HG03025 (cell line): ENCODE results near the gene RALGPS2.

Source experiments
- ATAC-seq: cut with Tn5 transposase; IDR thresholded peaks from one replicate; pipeline ENCODE4 v1.9.1; 2021; ENCODE audit warnings: mild to moderate bottlenecking, moderate library complexity; ENCODE audit not compliant: unreplicated experiment, low FRiP score

RALGPS2 gene

DNA sequence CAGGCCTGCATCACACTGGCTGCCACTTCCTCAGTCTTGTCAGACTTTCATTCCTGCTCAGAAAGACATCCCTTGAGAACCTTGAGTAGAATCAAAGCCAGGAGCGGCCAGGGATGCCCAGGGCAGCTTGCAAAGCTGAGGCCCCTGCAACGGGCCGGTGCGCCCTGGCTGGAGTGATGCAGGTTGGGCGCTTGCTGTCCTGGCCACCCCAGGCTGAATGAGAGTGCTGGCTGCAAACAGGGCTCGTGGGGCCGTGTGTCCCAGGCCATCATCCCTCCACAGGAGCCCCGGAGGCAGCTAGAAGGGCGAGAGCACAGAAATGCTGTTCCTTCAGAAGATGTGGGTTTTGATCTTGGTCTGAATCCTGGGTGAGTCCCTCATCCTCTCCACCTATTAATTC is 233.4 kb downstream of the RALGPS2 start:
- no peak for ATAC-seq

DNA sequence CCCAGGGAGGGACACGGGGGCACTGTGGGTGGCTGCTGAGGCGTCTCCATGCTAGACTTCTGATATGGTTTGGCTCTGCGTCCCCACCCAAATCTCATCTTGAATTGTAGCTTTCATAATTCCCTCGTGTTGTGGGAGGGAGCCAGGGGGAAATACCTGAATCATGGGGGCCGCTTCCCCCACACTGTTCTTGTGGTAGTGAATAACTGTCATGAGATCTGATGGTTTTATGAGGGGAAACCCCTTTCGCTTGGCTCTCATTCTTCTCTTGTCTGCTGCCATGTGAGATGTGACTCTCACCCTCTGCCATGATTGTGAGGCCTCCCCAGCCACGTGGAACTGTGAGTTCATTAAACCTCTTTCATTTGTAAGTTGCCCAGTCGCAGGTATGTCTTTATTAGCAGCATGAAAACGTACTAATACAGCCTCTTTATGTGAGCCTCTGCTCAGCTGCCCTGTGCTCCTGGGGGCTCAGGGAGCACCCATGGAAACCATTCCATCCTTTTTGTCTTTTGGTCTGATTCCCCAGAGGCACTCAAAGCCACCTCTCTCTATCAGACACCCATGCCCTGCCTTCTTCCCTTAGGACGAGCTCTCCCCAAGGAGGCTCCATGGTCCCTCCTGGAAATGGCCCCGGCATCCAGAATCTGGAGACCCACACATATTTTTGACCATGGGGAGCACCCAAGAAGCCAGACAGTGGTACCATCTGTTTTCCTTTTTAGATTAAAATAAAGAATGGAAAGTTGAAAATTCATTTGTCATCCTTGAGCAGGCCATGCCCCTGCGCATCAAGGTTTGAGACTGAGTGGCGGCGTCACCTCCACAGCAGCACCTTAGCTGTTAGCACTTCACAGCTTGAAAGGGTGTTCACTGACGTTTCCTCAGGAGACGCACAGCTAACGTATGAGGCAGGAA is 234.8 kb downstream of the RALGPS2 start:
- no peak for ATAC-seq

DNA sequence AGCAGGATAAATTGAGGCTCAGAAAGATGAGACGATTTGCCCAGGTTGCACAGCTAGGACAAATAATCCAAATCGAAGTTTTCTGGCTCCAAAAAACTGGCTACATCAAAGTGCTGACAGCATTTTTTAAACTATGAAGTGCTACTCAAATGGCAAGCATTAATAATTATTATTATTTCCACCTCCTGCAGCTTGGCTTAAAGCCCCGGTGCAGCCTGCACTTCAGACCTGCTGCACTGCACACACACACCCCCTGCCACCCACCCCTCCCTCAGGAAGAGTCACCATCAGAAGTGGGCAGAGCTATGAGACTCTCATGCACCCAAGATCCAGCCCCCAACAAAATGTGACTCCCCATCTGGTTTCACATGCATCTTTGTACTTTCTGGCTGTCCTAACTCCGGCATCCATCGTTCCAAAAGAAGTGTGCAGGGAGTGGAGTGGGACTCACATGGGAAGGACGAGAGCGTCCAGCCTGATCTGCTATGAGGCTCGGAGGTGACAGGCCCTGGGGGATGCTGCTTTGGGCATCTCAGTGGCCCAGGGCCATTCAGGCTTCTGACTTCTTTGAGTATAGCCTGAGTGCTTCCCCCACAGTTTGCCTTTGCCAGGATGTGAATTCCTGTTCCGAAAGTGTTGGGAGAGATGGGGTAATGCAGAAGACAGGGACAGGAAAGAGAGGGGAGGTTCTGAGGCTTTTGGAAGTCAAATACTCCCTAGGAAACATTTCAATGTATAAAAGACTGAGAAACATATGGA is 235.6 kb downstream of the RALGPS2 start:
- no peak for ATAC-seq

DNA sequence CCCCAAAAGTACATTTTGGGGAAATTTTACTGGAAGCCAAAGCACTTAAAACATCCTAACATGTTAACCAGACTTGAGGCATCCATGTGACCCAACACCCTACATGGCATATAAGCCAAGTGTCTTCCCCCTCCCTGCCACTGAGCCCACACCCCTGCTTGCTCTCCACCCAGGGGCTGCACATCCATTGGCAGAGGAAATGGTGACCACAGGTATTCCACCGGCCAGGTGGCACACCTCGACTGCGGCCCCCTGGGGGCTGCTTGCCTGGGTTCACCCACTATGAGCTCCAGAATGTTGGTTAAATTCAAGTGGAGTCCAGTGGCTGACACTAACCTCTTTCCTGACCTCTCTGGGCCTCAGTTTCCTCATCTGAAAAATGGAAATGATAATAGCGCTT is 236.3 kb downstream of the RALGPS2 start:
- no peak for ATAC-seq

DNA sequence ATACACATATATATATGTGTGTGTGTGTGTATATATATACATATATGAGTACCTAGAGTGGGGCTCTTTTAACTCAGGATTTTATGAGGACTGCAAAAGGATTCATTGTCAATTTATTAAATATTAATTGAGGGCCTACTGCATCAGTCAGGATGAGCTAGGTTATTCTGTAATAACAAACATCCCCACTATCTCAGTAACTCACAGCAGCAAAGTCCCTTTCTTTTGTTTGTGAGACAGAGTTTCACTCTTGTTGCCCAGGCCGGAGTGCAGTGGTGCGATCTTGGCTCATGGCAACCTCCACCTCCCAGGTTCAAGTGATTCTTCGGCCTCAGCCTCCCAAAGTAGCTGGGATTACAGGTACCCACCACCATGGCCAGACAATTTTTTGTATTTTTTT is 236.8 kb downstream of the RALGPS2 start:
- ATAC-seq, result no peak

DNA sequence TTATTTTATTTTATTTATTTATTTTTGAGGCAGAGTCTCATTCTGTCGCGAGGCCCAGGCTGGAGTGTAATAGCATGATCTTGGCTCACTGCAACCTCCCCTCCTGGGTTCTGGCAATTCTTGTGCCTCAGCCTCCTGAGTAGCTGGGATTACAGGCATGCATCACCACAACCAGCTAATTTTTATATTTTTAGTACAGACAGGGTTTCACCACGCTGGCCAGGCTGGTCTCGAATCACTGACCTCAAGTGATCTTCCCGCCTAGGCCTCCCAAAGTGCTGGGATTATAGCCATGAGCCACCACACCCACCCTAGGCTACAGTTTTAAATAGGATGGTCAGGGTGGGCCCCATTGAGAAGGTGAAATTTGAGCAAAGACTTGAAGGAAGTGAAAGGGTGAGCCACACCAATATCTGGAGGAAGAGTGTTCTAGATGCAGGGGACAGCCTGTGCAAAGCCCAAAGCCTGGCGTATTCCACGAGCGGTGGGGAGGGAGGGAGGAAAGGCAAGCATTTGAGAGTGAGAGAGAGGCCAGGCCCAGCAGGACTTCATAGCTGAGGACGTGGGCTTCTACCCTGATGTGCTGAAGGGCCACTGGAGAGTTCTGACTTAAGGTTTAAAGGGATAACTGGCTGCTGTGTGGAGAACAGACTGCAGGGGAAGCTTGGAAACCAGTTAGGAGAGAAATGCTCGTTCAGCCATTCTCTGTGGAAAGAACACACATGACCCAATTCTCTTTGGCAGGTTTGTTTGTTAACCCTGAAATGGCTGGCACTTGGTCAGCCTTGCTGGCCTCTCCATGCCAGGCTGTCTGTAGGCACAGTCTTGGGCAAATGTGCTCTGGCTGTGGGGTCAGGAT is 238.0 kb downstream of the RALGPS2 start:
- no peak for ATAC-seq

DNA sequence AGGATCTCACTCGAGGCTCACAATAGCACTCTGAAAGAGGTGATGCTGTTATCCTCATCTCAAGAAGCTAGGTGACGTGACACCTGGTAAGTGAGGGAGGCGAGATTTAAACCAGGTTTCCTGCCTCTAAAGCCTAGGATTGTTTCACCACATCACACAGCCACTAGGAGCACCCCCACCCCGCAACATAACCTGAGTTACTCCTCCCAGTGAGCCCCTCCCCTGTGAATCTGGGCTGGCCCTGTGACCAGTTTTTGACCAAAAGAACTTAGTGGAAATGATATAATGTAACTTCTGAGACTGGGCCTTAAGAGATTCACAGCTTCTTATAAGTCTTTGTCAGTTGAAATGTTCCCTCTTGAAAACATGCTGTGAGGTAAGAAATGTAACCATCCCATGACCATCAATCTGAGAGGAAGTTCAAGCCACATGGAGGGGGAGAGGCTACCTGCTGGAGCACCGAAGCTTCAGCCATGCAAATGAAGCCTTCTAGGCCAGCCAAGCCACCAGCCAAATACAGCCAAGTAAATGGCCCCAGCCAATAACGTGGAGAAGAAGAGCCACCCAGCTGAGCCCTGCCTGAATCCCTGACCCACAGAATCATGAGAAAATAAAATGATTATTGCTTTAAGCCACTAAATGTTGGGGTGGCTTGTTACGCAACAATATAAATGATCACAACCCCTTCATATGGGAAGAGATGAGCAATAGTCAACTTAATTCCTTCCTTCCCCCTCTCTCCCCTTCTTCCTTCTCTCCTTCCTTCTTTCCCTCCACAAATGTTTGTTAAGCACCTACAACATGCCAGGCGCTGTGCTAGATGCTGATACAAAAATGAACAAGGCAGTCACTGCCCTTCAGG is 239.7 kb downstream of the RALGPS2 start:
- ATAC-seq, result no peak

DNA sequence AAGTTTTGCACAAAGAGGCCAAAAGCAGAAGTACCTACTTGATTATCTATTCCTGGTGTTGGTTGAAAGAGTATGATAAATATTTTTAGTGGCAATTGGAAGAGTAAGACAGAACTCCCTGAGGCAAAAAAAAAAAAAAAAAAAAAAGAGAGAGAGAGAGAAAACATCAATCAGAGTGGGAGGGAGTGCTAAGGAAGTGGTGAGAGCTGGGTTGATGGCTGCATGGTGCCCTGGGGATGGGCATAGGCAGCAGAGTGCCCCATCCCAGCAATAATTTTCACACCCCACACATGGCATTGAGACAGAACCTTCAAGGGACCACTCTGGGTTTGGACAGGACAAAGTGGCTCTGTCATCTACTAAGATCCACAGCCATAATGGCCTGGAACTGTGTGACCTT is 241.3 kb downstream of the RALGPS2 start:
- ATAC-seq, result no peak

DNA sequence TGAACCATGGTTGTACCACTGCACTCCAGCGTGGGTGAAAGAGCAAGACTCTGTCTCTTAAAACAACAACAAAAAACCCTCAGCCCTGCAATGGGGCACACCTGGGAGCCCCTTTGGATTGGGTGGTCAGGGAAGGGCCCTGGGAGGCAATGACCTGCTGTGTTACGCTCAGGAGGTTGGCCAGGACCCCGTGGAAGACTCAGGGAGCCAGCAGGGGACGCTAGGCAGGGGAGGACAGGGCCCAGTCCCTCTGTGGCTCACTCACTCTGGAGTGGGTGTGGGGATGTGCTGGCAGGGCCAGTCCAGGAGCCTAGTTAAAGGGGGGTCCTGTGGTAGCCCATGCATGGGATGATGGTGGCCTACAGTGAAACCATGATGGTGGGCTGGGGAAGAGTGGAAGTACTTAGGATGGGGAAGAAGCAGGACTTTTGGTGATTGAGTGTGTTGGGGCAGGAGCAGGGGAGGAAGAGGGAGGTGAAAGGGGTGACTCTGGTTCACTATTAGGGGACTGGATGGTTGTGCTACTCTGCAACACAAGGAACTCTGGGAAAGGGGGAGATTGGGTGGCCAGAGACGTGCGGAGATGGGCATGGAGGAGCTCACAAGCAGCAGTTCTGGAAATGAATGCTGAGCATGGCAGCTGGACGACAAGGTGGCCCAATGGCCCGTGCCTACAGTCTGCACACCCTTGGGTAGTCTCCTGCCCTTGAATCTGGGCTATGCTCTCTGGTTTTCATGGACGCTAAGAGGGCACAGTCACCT is 244.4 kb downstream of the RALGPS2 start:
- no peak for ATAC-seq

DNA sequence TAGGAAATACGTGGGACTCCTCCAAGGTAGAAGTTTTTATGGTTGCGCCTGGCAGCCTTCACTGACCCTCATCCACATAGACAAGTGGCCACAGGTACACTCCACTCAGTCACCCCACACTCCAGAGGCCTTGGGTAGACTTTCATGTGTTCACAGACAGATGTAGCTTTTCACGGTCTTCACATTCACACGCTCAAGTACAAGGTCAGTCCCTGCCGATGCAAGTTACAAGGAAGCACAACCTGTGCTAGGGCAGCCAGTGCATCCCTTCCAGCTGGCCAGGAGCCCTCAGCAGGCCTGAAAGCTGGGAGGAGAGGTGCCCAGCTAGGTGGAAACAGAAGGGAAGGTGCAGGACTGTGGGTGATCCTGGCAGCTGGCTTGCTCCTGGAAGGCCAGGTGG is 245.1 kb downstream of the RALGPS2 start:
- ATAC-seq, result no peak
